WTC11 (cell line): Measurements from ENCODE around the gene STX8. TPM values are rescaled to one million over a fixed set of nuclear protein-coding genes. Genes with fewer than 3 reads are reported as not detected.

Source experiments
- ATAC-seq: fragments of 200-7000 bp; cut with Tn5 transposase; 2 replicates; pipeline ENCODE4 v1.10.0; 2021; ENCODE audit warnings: mild to moderate bottlenecking, moderate library complexity
- CTCF ChIA-PET: fragments of 300-600 bp; sonication (Branson Sonifier 250); formaldehyde crosslinking; loops from one replicate; lab custom pipeline; 2021; ENCODE audit warnings: antibody characterized with exemption; lab: Charles Lee
- POLR2A ChIA-PET: fragments of 350-600 bp; sonication (Branson Sonifier 250); formaldehyde crosslinking; loops from one replicate; lab custom pipeline; 2021; ENCODE audit warnings: antibody characterized with exemption; lab: Charles Lee
- DNase-seq: peaks from one replicate; pipeline ENCODE4 v3.0.0; 2021; ENCODE audit warnings: low spot score
- H3K27ac Mint-ChIP-seq: 2 replicates; pipeline ENCODE4 v1.8.0; 2021; ENCODE audit warnings: mixed read lengths
- H3K27me3 Mint-ChIP-seq: 2 replicates; pipeline ENCODE4 v1.8.0; 2021; ENCODE audit warnings: low read depth, mild to moderate bottlenecking, moderate library complexity, mixed read lengths
- H3K36me3 Mint-ChIP-seq: 2 replicates; pipeline ENCODE4 v1.8.0; 2021; ENCODE audit warnings: mixed read lengths
- H3K4me1 Mint-ChIP-seq: 2 replicates; pipeline ENCODE4 v1.8.0; 2022; ENCODE audit warnings: mixed read lengths
- H3K4me3 Mint-ChIP-seq: 2 replicates; pipeline ENCODE4 v1.8.0; 2021; ENCODE audit warnings: mild to moderate bottlenecking, moderate library complexity, mixed read lengths
- H3K9me3 Mint-ChIP-seq: 2 replicates; pipeline ENCODE4 v1.8.0; 2021; ENCODE audit warnings: mixed read lengths
- E2F5 ChIP-seq: sonication (generic); formaldehyde crosslinking; IDR thresholded peaks from 2 replicates; pipeline ENCODE4 v1.8.1; 2022; ENCODE audit warnings: mild to moderate bottlenecking, moderate library complexity, missing genetic modification reagents
- ELF4 ChIP-seq: sonication (generic); formaldehyde crosslinking; IDR thresholded peaks from 2 replicates; pipeline ENCODE4 v1.8.1; 2022; ENCODE audit warnings: low read depth, mild to moderate bottlenecking, moderate library complexity, missing genetic modification reagents
- EMX1 ChIP-seq: fragments of 250-450 bp; sonication (Bioruptor Pico); IDR thresholded peaks from 2 replicates; pipeline ENCODE4 v1.8.0; 2021; ENCODE audit warnings: mild to moderate bottlenecking
- ERG ChIP-seq: fragments of 250-450 bp; sonication (Bioruptor Pico); IDR thresholded peaks from 2 replicates; pipeline ENCODE4 v1.8.0; 2021; ENCODE audit warnings: mild to moderate bottlenecking
- ESRRA ChIP-seq: sonication (generic); formaldehyde crosslinking; IDR thresholded peaks from 2 replicates; pipeline ENCODE4 v1.8.1; 2022; ENCODE audit warnings: mild to moderate bottlenecking, missing genetic modification reagents, borderline replicate concordance
- FOXK1 ChIP-seq: sonication (generic); formaldehyde crosslinking; IDR thresholded peaks from 2 replicates; pipeline ENCODE4 v1.8.0; 2022; ENCODE audit warnings: mild to moderate bottlenecking, moderate library complexity, missing genetic modification reagents
- GABPB1 ChIP-seq: sonication (generic); formaldehyde crosslinking; IDR thresholded peaks from 2 replicates; pipeline ENCODE4 v1.8.1; 2023; ENCODE audit warnings: mild to moderate bottlenecking, missing genetic modification reagents
- GTF2I ChIP-seq: fragments of 250-450 bp; sonication (Bioruptor Pico); conservative IDR thresholded peaks from 2 replicates; pipeline ENCODE4 v1.4.0; 2021; ENCODE audit warnings: mild to moderate bottlenecking
- HMGA2 ChIP-seq: fragments of 250-450 bp; sonication (Bioruptor Pico); IDR thresholded peaks from 2 replicates; pipeline ENCODE4 v1.4.0; 2021; ENCODE audit warnings: mild to moderate bottlenecking, moderate library complexity
- IRF2 ChIP-seq: sonication (generic); formaldehyde crosslinking; IDR thresholded peaks from 2 replicates; pipeline ENCODE4 v1.8.0; 2022; ENCODE audit warnings: low read depth, missing genetic modification reagents, borderline replicate concordance
- MAX ChIP-seq: sonication (generic); formaldehyde crosslinking; IDR thresholded peaks from 2 replicates; pipeline ENCODE4 v1.8.0; 2022; ENCODE audit warnings: mild to moderate bottlenecking, missing genetic modification reagents
- MLX ChIP-seq: sonication (generic); formaldehyde crosslinking; IDR thresholded peaks from 2 replicates; pipeline ENCODE4 v1.8.1; 2023; ENCODE audit warnings: mild to moderate bottlenecking, missing genetic modification reagents, moderate library complexity
- NFE2L1 ChIP-seq: sonication (generic); formaldehyde crosslinking; IDR thresholded peaks from 2 replicates; pipeline ENCODE4 v1.8.1; 2023; ENCODE audit warnings: missing genetic modification reagents
- NR2C2 ChIP-seq: sonication (generic); formaldehyde crosslinking; IDR thresholded peaks from 2 replicates; pipeline ENCODE4 v1.8.0; 2022; ENCODE audit warnings: mild to moderate bottlenecking, missing genetic modification reagents
- OVOL2 ChIP-seq: fragments of 250-450 bp; sonication (Bioruptor Pico); IDR thresholded peaks from 2 replicates; pipeline ENCODE4 v1.9.0; 2021; ENCODE audit warnings: mild to moderate bottlenecking, borderline replicate concordance
- PREB ChIP-seq: sonication (generic); formaldehyde crosslinking; IDR thresholded peaks from 2 replicates; pipeline ENCODE4 v1.8.1; 2022; ENCODE audit warnings: mild to moderate bottlenecking, missing genetic modification reagents, moderate library complexity, borderline replicate concordance
- SMAD4 ChIP-seq: sonication (generic); formaldehyde crosslinking; IDR thresholded peaks from 2 replicates; pipeline ENCODE4 v1.8.0; 2022; ENCODE audit warnings: mild to moderate bottlenecking, missing genetic modification reagents
- SP1 ChIP-seq: sonication (generic); formaldehyde crosslinking; conservative IDR thresholded peaks from 2 replicates; pipeline ENCODE4 v1.8.1; 2022; ENCODE audit warnings: missing genetic modification reagents
- STAT6 ChIP-seq: sonication (generic); formaldehyde crosslinking; conservative IDR thresholded peaks from 2 replicates; pipeline ENCODE4 v1.8.1; 2023; ENCODE audit warnings: mild to moderate bottlenecking, low read depth, missing genetic modification reagents, moderate library complexity
- TEAD1 ChIP-seq: sonication (generic); formaldehyde crosslinking; IDR thresholded peaks from 2 replicates; pipeline ENCODE4 v1.8.0; 2022; ENCODE audit warnings: mild to moderate bottlenecking, missing genetic modification reagents
- TP53 ChIP-seq: sonication (generic); formaldehyde crosslinking; IDR thresholded peaks from 2 replicates; pipeline ENCODE4 v1.8.1; 2023; ENCODE audit warnings: mild to moderate bottlenecking, missing genetic modification reagents
- USF2 ChIP-seq: sonication (generic); formaldehyde crosslinking; IDR thresholded peaks from 2 replicates; pipeline ENCODE4 v1.8.1; 2023; ENCODE audit warnings: mild to moderate bottlenecking, missing genetic modification reagents, moderate library complexity
- ZBTB43 ChIP-seq: sonication (generic); formaldehyde crosslinking; IDR thresholded peaks from 2 replicates; pipeline ENCODE4 v1.8.1; 2023; ENCODE audit warnings: mild to moderate bottlenecking, missing genetic modification reagents
- ZNF219 ChIP-seq: sonication (generic); formaldehyde crosslinking; IDR thresholded peaks from 2 replicates; pipeline ENCODE4 v1.8.0; 2023; ENCODE audit warnings: missing genetic modification reagents, mild to moderate bottlenecking, borderline replicate concordance
- ZNF317 ChIP-seq: sonication (generic); formaldehyde crosslinking; IDR thresholded peaks from 2 replicates; pipeline ENCODE4 v1.8.1; 2023; ENCODE audit warnings: low read depth, mild to moderate bottlenecking, moderate library complexity, missing genetic modification reagents, borderline replicate concordance
- ZNF396 ChIP-seq: fragments of 250-450 bp; sonication (Bioruptor Pico); IDR thresholded peaks from 2 replicates; pipeline ENCODE4 v1.8.0; 2021; ENCODE audit warnings: mild to moderate bottlenecking, moderate library complexity, borderline replicate concordance
- ZNF423 ChIP-seq: fragments of 250-450 bp; sonication (Bioruptor Pico); IDR thresholded peaks from 2 replicates; pipeline ENCODE4 v2.1.2; 2022; ENCODE audit warnings: mild to moderate bottlenecking, moderate library complexity
- total RNA-seq: library from RNA; stranded (reverse); gene quantifications from 3 replicates; pipeline ENCODE4 v1.2.3, GENCODE V29; 2021

The STX8 gene
- total RNA-seq, 1 experiment from 2014 or later = 39.9 TPM

- Mint-ChIP-seq H3K27me3 (no peaks in the 10 kb centered on the region), H3K9me3 (no peaks in the 10 kb centered on the region; the same call in 1 of the 2 replicates), H3K4me1 (peaks cover 51% of the 10 kb centered on the region), H3K27ac (no peak overlapping the region), H3K36me3 (no peaks in the 10 kb centered on the region), H3K4me3 (no peak overlapping the region)
- ChIA-PET POLR2A (interaction anchor here (0.5 kb wide), 1 partner anchor 75 kb away, joined by 4 read pairs; no protein-coding TSS in a partner anchor), CTCF (interaction anchor here (0.5 to 0.7 kb wide), 2 partner anchors 37 to 232 kb away, joined by 3 read pairs; no protein-coding TSS in a partner anchor)
- TF ChIP-seq OVOL2 (CRISPR knock-in tag) (no peak), HMGA2 (no peak), FOXK1 (CRISPR knock-in tag) (no peak), SMAD4 (CRISPR knock-in tag) (no peak), IRF2 (no peak), ZNF219 (CRISPR knock-in tag) (no peak), ZNF423 (no peak), GABPB1 (CRISPR knock-in tag) (no peak), ZNF317 (no peak), ZBTB43 (no peak), ZNF396 (CRISPR knock-in tag) (no peak), ELF4 (CRISPR knock-in tag) (no peak), TP53 (CRISPR knock-in tag) (no peak), MLX (CRISPR knock-in tag) (no peak), NR2C2 (no peak), E2F5 (no peak), MAX (no peak), NFE2L1 (no peak)
- DNase-seq = no peak
- no peak for ATAC-seq
These were observed 290.7 kb downstream of the STX8 start for GRCh38 chr17:9284884-9285283.

- H3K4me1 Mint-ChIP-seq = peaks cover 51% of the 10 kb centered on the region
- no peak for DNase-seq
- ChIA-PET POLR2A (no interaction called here), CTCF (interaction anchor here (0.5 to 1.0 kb wide), 2 partner anchors 121 to 319 kb away, joined by 3 read pairs; partner anchors contain the start of gene PIK3R5)
- H3K36me3 Mint-ChIP-seq = no peaks in the 10 kb centered on the region
- no peak overlapping the region for H3K4me3 Mint-ChIP-seq
- no peaks in the 10 kb centered on the region for H3K27me3 Mint-ChIP-seq
- no peak for ATAC-seq
- no peaks in the 10 kb centered on the region; the same call in 1 of the 2 replicates for H3K9me3 Mint-ChIP-seq
- peak overlapping the region; percentile 13; the same call in 1 of the 2 replicates for H3K27ac Mint-ChIP-seq
- TF ChIP-seq USF2 (CRISPR knock-in tag) = no peak
- no peak for TF ChIP-seq ERG (CRISPR knock-in tag)
- TF ChIP-seq MLX (CRISPR knock-in tag) = no peak
- no peak for TF ChIP-seq GTF2I (CRISPR knock-in tag)
- no peak for TF ChIP-seq STAT6 (CRISPR knock-in tag)
- TF ChIP-seq SP1 (CRISPR knock-in tag) = no peak
- TF ChIP-seq EMX1 = no peak
- no peak for TF ChIP-seq TEAD1
- TF ChIP-seq ESRRA (CRISPR knock-in tag) = no peak
- no peak for TF ChIP-seq PREB (CRISPR knock-in tag)
These were observed 291.7 kb downstream of the STX8 start for GRCh38 chr17:9283909-9284308.
